NB4 (cell line): Measurements from ENCODE around the gene ZDHHC1.

Experiments
- CTCF ChIP-seq: IDR thresholded peaks from one replicate; pipeline ENCODE4 v1.5.1; 2012; ENCODE audit warnings: low read depth, low read length
- POLR2A ChIP-seq: IDR thresholded peaks from 2 replicates; pipeline ENCODE4 v1.6.1; 2011; ENCODE audit warnings: mild to moderate bottlenecking; ENCODE audit not compliant: insufficient read length; ENCODE audit errors: extremely low read depth

GRCh38 chr16:67445126-67445426, 28.8 kb upstream of the ZDHHC1 start:
- TF ChIP-seq POLR2A: no peak
- TF ChIP-seq CTCF: no peak
